Endometrial microvascular endothelial cells (primary cell): ENCODE measurements around the gene RREB1. TPM values are rescaled to one million over a fixed set of nuclear protein-coding genes. Genes with fewer than 3 reads are reported as not detected.

Experiments used
- in situ Hi-C: cut with HindIII; loops from 2 replicates; pipeline ENCODE4 v1.10.0; 2017; ENCODE audit warnings: low sequenced_read_pairs, low pct_unique_long_range_greater_than_20kb; ENCODE audit errors: inconsistent ontology term
- total RNA-seq: library from RNA; depleted of rRNA; stranded (reverse); fragments of >200 nt; gene quantifications from one replicate; pipeline ENCODE4 v1.2.3, GENCODE V29; 2015; ENCODE audit errors: inconsistent ontology term

RREB1 gene
- total RNA-seq, 1 donor from 2014 or later: 12.4 TPM

GRCh38 chr6:7290079-7290478, 182.3 kb downstream of the RREB1 start:
- in situ Hi-C loops: loop anchor here (25.0 kb wide), 2 partner anchors 97 to 322 kb away; partner anchors contain the start of genes CAGE1 and RIOK1

- in situ Hi-C loops: loop anchor here (25.0 kb wide), 2 partner anchors 95 to 320 kb away; partner anchors contain the start of genes CAGE1 and RIOK1
Observed at GRCh38 chr6:7292596-7293255, 185.0 kb downstream of the RREB1 start.

GRCh38 chr6:7295916-7296315, 188.2 kb downstream of the RREB1 start:
- in situ Hi-C loops: loop anchor here (25.0 kb wide), 2 partner anchors 91 to 316 kb away; partner anchors contain the start of genes CAGE1 and RIOK1

GRCh38 chr6:7296602-7297001, 188.8 kb downstream of the RREB1 start:
- in situ Hi-C loops: loop anchor here (25.0 kb wide), 2 partner anchors 91 to 316 kb away; partner anchors contain the start of genes CAGE1 and RIOK1

- in situ Hi-C loops: loop anchor here (25.0 kb wide), 2 partner anchors 89 to 314 kb away; partner anchors contain the start of genes CAGE1 and RIOK1
Observed at GRCh38 chr6:7298113-7298512, 190.4 kb downstream of the RREB1 start.

- in situ Hi-C loops: no loop called here
Observed at GRCh38 chr6:7300926-7301325, 193.2 kb downstream of the RREB1 start.

Other genes with a start within 250 kb of the RREB1 start
- 91.9 TPM for gene SSR1, start 205.2 kb downstream of the RREB1 start, total RNA-seq